Sigmoid colon (tissue), 7 donors: ENCODE results near the gene FSTL5. TPM values are rescaled to one million over a fixed set of nuclear protein-coding genes. Genes with fewer than 3 reads are reported as not detected.

Experiments
- DNase-seq: peaks from one replicate; pipeline ENCODE4 v3.0.0-alpha.2; 2019
- H3K27ac ChIP-seq, 4 donors: fragments of 200-600 bp; sonication (generic); one replicate each; pipeline ENCODE4 v1.5.1; 2016 to 2019; ENCODE audit warnings: mild to moderate bottlenecking in 1 of 4
- H3K27me3 ChIP-seq, 3 donors: fragments of 200-600 bp; sonication (generic); one replicate each; pipeline ENCODE4 v1.5.1; 2019; ENCODE audit warnings: mild to moderate bottlenecking in 1 of 3
- H3K36me3 ChIP-seq, 4 donors: fragments of 200-600 bp; sonication (generic); one replicate each; pipeline ENCODE4 v1.5.1; 2016 to 2019
- H3K4me1 ChIP-seq, 4 donors: fragments of 200-600 bp; sonication (generic); one replicate each; pipeline ENCODE4 v1.5.1; 2017 to 2019
- H3K4me3 ChIP-seq, 4 donors: fragments of 200-600 bp; sonication (generic); one replicate each; pipeline ENCODE4 v1.5.1; 2017 to 2019; ENCODE audit warnings: mild to moderate bottlenecking in 2 of 4, moderate library complexity in 1 of 4
- H3K9me3 ChIP-seq, 4 donors: fragments of 200-600 bp in 3 of 4; sonication (generic) in 3 of 4; one replicate each; pipeline versions ENCODE4 v1.5.1 to v1.6.1; 2013 to 2019
- CTCF ChIP-seq, 4 experiments: fragments of 450-650 bp in 3 of 4; fragments of 200-600 bp in 1 of 4; IDR thresholded peaks; one replicate each; pipeline ENCODE4 v1.5.1; 2016 to 2019; ENCODE audit warnings: antibody characterized with exemption in 4 of 4, mild to moderate bottlenecking in 3 of 4, moderate library complexity in 2 of 4
- EP300 ChIP-seq, 4 donors: sonication (generic); formaldehyde crosslinking; IDR thresholded peaks; one replicate each; pipeline ENCODE4 v1.6.1; 2017; ENCODE audit warnings: antibody characterized with exemption in 4 of 4
- POLR2A ChIP-seq, 2 donors: fragments of 450-650 bp; IDR thresholded peaks; one replicate each; pipeline ENCODE4 v1.6.1; 2016; ENCODE audit warnings: antibody characterized with exemption in 2 of 2, mild to moderate bottlenecking in 2 of 2, moderate library complexity in 2 of 2
- POLR2AphosphoS5 ChIP-seq, 4 donors: sonication (generic); formaldehyde crosslinking; IDR thresholded peaks; one replicate each; pipeline ENCODE4 v1.6.1; 2017; ENCODE audit warnings: antibody characterized with exemption in 4 of 4
- WGBS, 2 donors: extraction: QIAGEN DNeasy Blood & Tissue Kit; methylation state at CpG; one replicate each; pipeline ENCODE4 v1.1.7; 2013; 5-methylcytosine and 5-hydroxymethylcytosine counted together
- intact Hi-C: fragments of 100-400 bp; cut with DNase I; formaldehyde crosslinking; loops from one replicate; pipeline ENCODE4 v1.15.1; 2023
- polyA plus RNA-seq, 3 donors: library from polyadenylated mRNA; stranded (reverse); fragments of 200-250 nt; gene quantifications; one replicate each; pipeline ENCODE4 v1.2.3, GENCODE V29; 2013
- total RNA-seq, 4 donors: library from RNA; depleted of rRNA; stranded (reverse); fragments of >200 nt; gene quantifications; one replicate each; pipeline ENCODE4 v1.1.0, GENCODE V29; 2016
- donor health status: healthy with polysubstance abuse.
- donor health status: Bipolar disorder and iron deficiency.
- donor health status: healthy.

Gene FSTL5
- total and polyA plus RNA-seq, 7 donors: 0.42 to 1.8 (median 0.82) TPM; not detected in 2

GRCh38 chr4:161799710-161800109 lies 364.1 kb downstream of the FSTL5 start:
- no peak for DNase-seq
- no peak for TF ChIP-seq EP300 (IDR thresholded peaks at IDR 0.05)
- no peak for TF ChIP-seq POLR2AphosphoS5 (IDR thresholded peaks at IDR 0.05)
- TF ChIP-seq CTCF (IDR thresholded peaks at IDR 0.05): no peak
- TF ChIP-seq POLR2A (IDR thresholded peaks at IDR 0.05): no peak
- no peak overlapping the region for H3K4me3 ChIP-seq
- 6 to 51% methylated on average over 3 of the region's 3 CpGs for WGBS, 2 donors
- intact Hi-C loops: no loop called here
- no peak overlapping the region for H3K27ac ChIP-seq
- no peaks in the 10 kb centered on the region for H3K36me3 ChIP-seq
- no peaks in the 10 kb centered on the region for H3K9me3 ChIP-seq
- no peaks in the 10 kb centered on the region for H3K4me1 ChIP-seq
- H3K27me3 ChIP-seq: no peaks in the 10 kb centered on the region

DNA sequence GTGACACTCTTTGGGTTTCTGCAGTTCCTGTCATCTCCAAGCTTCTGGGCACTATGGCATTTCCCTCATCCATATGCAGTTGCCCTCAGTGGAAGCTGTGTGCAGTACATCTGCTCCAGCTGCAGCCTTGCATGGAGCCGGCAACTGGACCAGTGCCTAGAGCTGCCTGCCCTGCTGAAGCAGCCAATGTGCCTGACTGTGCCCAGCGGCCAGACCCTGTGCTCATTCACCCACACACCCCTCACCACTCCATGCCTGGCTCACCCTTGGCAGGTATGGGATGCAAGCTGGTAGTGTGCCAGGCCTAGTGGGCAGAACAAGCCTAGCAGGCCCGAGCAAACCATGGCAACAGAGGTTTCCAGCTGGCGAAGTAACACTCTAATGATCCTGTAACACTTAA lies 370.8 kb downstream of the FSTL5 start:
- no peak overlapping the region for H3K27ac ChIP-seq
- no peak for DNase-seq
- no peaks in the 10 kb centered on the region for H3K36me3 ChIP-seq
- H3K9me3 ChIP-seq: no peaks in the 10 kb centered on the region
- TF ChIP-seq POLR2AphosphoS5 (IDR thresholded peaks at IDR 0.05) (no peak), EP300 (IDR thresholded peaks at IDR 0.05) (no peak), POLR2A (IDR thresholded peaks at IDR 0.05) (no peak), CTCF (IDR thresholded peaks at IDR 0.05) (no peak)
- H3K4me3 ChIP-seq: no peak overlapping the region
- H3K27me3 ChIP-seq: no peaks in the 10 kb centered on the region
- 88 to 89% methylated on average over 4 of the region's 4 CpGs for WGBS, 2 donors
- intact Hi-C loops: no loop called here
- no peaks in the 10 kb centered on the region for H3K4me1 ChIP-seq

GRCh38 chr4:161791796-161792556 lies 371.8 kb downstream of the FSTL5 start:
- intact Hi-C loops: no loop called here
- TF ChIP-seq POLR2AphosphoS5 (IDR thresholded peaks at IDR 0.05) (no peak), CTCF (IDR thresholded peaks at IDR 0.05) (no peak), EP300 (IDR thresholded peaks at IDR 0.05) (no peak), POLR2A (IDR thresholded peaks at IDR 0.05) (no peak)
- WGBS, 2 donors: 86 to 92% methylated on average over 13 of the region's 13 CpGs

GRCh38 chr4:161767116-161767515 lies 396.7 kb downstream of the FSTL5 start:
- Histone ChIP-seq H3K4me3 (no peak overlapping the region), H3K9me3 (no peaks in the 10 kb centered on the region), H3K4me1 (no peaks in the 10 kb centered on the region), H3K36me3 (no peaks in the 10 kb centered on the region), H3K27me3 (no peaks in the 10 kb centered on the region), H3K27ac (no peak overlapping the region)
- TF ChIP-seq CTCF (IDR thresholded peaks at IDR 0.05) (no peak), POLR2AphosphoS5 (IDR thresholded peaks at IDR 0.05) (no peak), POLR2A (IDR thresholded peaks at IDR 0.05) (no peak), EP300 (IDR thresholded peaks at IDR 0.05) (no peak)
- no peak for DNase-seq
- WGBS, 2 donors: 50 to 73% methylated on average over 5 of the region's 5 CpGs
- intact Hi-C loops: no loop called here

More at GRCh38 chr4:161791796-161792556, 371.8 kb downstream of the FSTL5 start:
- no peaks in the 10 kb centered on the region for H3K36me3 ChIP-seq
- no peak overlapping the region for H3K4me3 ChIP-seq
- DNase-seq: peak; percentile 55
- H3K9me3 ChIP-seq: no peaks in the 10 kb centered on the region
- no peaks in the 10 kb centered on the region for H3K27me3 ChIP-seq
- H3K4me1 ChIP-seq: no peaks in the 10 kb centered on the region
- no peak overlapping the region for H3K27ac ChIP-seq
